ENCODE results near the gene MRPL1.
"Not testable (repeated sequence)": the region's sequence is repeated elsewhere in the genome, so short reads cannot be mapped to it uniquely, and the experiment has no call there.

The MRPL1 gene

GRCh38 chr4:77905651-77906263 lies 43.1 kb downstream of the MRPL1 start:
- intact Hi-C loops (cut with DNase I), result no loop called here
- no peak for DNase-seq

GRCh38 chr4:77910676-77911075 lies 48.0 kb downstream of the MRPL1 start:
- intact Hi-C loops (cut with DNase I), result no loop called here

DNA sequence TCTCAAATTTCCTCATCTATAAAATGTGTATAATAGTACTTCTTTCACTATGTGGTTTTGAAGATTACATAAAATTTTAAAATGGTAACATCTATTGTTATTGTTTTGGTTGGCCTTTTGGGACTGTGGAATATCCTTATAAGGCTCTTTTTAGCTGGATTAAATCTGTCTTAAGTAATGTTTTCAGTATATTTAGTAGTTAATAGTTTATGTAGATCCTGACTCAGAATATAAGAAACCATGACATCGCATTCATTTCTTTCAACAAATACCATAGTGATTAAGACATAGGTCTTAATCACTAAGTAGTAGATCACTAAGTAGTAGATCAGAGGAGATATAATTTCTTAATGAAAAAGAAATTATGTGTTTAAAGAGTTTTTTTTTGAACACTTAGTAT lies 48.5 kb downstream of the MRPL1 start:
- DNase-seq, result no peak
- intact Hi-C loops (cut with DNase I), result no loop called here

More at GRCh38 chr4:77910676-77911075, 48.0 kb downstream of the MRPL1 start:
- DNase-seq, result no peak

GRCh38 chr4:77911842-77912450 lies 49.3 kb downstream of the MRPL1 start:
- intact Hi-C loops (cut with DNase I), result no loop called here
- DNase-seq, result no peak

- no peak for DNase-seq
- intact Hi-C loops (cut with DNase I), result no loop called here
Measured at GRCh38 chr4:77913348-77913747, 50.7 kb downstream of the MRPL1 start.

DNA sequence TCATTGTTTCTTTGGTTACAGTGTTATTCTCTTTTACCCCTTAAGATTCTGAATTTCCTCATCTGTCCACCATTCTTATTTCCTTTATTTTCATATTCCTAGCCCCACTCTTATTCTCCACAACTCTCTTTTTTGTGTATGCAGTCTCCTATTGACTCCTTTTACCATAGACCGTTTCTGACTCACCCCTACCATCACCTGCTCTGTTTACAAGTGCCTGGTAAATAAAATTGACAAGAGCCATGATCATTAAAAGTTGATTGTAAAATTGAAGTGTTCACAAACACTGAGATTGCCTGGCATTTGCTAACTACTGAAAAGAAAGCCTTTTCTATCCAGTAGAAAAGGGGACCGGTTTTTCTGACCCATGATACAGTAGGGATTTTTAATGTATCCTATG lies 54.4 kb downstream of the MRPL1 start:
- intact Hi-C loops (cut with DNase I), result no loop called here
- DNase-seq, result no peak

DNA sequence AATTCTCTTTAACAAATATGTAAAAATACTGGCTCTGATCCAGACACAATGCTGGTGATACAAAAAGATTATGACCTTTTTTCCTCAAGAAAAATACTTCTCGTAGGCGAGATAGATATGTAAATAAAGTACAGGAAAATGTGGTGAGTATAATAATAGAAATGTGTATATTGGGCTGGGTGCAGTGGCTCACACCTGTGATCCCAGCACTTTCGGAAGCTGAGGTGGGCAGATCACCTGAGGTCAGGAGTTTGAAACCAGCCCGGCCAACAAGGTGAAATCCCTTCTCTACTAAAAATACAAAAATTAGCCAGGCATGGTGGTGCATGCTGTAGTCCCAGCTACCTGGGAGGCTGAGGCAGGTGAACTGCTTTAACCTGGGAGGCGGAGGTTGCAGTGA lies 55.0 kb downstream of the MRPL1 start:
- DNase-seq, result no peak
- intact Hi-C loops (cut with DNase I), result no loop called here

GRCh38 chr4:77920371-77920770 lies 57.7 kb downstream of the MRPL1 start:
- intact Hi-C loops (cut with DNase I), result no loop called here
- DNase-seq, result no peak

- intact Hi-C loops (cut with DNase I), result no loop called here
- DNase-seq, result no peak
Measured at GRCh38 chr4:77921701-77922100, 59.1 kb downstream of the MRPL1 start.

GRCh38 chr4:77922158-77923094 lies 59.8 kb downstream of the MRPL1 start:
- no peak for DNase-seq
- intact Hi-C loops (cut with DNase I), result no loop called here

DNA sequence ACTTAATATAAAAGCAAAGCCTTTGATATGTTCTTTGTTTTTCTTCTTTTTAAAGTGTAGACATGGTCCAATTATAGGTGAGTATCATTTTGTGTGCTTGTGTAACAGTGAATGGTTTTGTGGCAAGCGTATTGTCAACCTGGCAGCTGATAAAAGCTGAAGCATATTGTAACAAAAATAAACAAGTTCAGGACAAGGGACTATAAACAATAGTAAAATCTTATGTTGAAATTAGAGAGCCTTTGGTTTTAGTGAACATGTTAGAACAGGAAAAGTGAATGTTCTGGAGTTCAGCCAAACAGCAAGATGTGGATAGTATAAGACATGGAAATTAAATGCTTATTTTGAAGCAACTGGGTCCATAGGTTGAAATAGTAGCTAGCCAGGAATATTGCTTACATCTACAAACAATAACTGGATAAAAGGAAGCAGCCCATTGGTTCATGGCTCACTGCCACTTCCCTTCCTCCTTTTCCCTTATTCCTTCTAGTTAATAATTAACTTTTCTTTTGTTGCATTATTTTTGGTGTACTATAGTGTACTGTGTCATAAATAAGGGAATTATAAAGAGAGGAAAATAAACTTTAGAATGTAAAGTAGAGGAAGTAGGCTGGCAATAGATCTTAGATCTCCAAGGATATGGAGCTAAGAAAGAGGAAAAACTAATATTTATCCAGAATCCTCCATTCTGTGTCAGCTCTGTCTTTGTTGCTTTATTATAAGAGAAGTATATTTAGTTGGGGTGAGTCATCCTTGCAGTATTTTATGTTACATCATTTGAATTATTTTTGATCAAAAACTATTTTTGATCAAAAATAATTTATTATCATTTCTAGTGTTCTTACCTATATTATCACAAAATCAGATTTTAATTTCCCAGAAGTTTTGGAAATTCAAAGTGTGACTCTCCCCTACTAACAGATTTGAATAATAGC lies 65.6 kb downstream of the MRPL1 start:
- intact Hi-C loops (cut with DNase I), result no loop called here
- DNase-seq, result no peak

GRCh38 chr4:77930154-77930639 lies 67.6 kb downstream of the MRPL1 start:
- no peak for DNase-seq
- intact Hi-C loops (cut with DNase I), result no loop called here

GRCh38 chr4:77930876-77931275 lies 68.2 kb downstream of the MRPL1 start:
- intact Hi-C loops (cut with DNase I), result no loop called here
- DNase-seq, result no peak

DNA sequence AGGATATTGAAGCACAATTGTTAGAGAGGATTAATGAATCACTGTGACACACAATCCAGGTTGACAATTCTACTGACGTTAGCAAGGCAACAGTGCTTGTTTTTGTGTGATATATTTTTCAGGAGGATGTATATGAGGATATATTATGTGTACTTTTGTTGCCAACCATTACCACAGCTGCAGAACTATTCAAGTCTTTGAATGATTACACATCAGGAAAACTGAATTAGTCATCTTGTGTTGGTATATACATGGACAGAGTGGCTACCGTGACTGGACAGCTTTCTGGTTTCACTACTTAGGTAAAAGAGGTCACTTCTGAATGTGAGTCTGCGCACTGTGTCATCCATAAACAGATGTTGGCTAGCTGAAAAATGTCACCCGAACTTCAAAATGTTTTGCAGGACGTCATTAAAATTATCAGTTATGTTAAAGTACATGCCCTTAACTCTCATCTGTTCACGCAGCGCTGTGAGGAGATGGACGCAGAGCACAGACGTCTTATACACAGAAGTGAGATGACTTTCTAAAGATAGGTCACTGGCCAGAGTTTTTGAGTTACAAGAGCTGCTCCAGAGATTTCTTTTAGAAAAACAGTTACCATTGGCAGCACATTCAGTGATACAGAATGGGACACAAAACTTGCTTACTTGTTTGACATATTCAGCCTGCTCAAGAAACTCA lies 69.0 kb downstream of the MRPL1 start:
- intact Hi-C loops (cut with DNase I), result no loop called here
- no peak for DNase-seq

GRCh38 chr4:77938560-77938959 lies 75.9 kb downstream of the MRPL1 start:
- intact Hi-C loops (cut with DNase I), result no loop called here
- no peak for DNase-seq

GRCh38 chr4:77945929-77946328 lies 83.3 kb downstream of the MRPL1 start:
- intact Hi-C loops (cut with DNase I); DNase-seq: not testable (repeated sequence)

GRCh38 chr4:77950203-77950602 lies 87.6 kb downstream of the MRPL1 start:
- intact Hi-C loops (cut with DNase I), result no loop called here

GRCh38 chr4:77952457-77952856 lies 89.8 kb downstream of the MRPL1 start:
- no peak for DNase-seq
- intact Hi-C loops (cut with DNase I), result no loop called here

More at GRCh38 chr4:77950203-77950602, 87.6 kb downstream of the MRPL1 start:
- DNase-seq, result no peak
